ENCODE results near the gene SCNN1G. TPM values are rescaled to one million over a fixed set of nuclear protein-coding genes. Genes with fewer than 3 reads are reported as not detected.
A peak's percentile ranks its signal among the peaks of the same experiment; 100 is the strongest.

The SCNN1G gene
- total RNA-seq, 1 donor from 2014 or later = not detected

- H3K4me1 ChIP-seq = no peaks in the 10 kb centered on the region
- no peaks in the 10 kb centered on the region for H3K79me2 ChIP-seq (ENCODE audit: low read depth)
- no peaks in the 10 kb centered on the region for H3K36me3 Mint-ChIP-seq
- no peaks in the 10 kb centered on the region for H3K9me3 Mint-ChIP-seq
- no peak overlapping the region for H3K4me3 Mint-ChIP-seq
- no peak overlapping the region for H3K4me3 ChIP-seq
- no peak for TF ChIP-seq EZH2 (IDR thresholded peaks at IDR 0.05)
- TF ChIP-seq CTCF (IDR thresholded peaks at IDR 0.05) = peak; percentile 54
- no peak for TF ChIP-seq EZH2phosphoT487 (IDR thresholded peaks at IDR 0.05)
- no peak overlapping the region for H3K4me2 ChIP-seq
- no peak overlapping the region for H3K27ac ChIP-seq
- H2AFZ ChIP-seq (replicated peaks) = peak overlapping the region; percentile 30
- H3K27ac Mint-ChIP-seq = no peak overlapping the region
- H3K27me3 Mint-ChIP-seq (ENCODE audit: insufficient read depth, low read depth) = peaks cover 7% of the 10 kb centered on the region
- peaks cover 12% of the 10 kb centered on the region for H3K27me3 ChIP-seq
- H3K9me3 ChIP-seq (ENCODE audit: low read depth) = no peaks in the 10 kb centered on the region
- no peaks in the 10 kb centered on the region for H4K20me1 ChIP-seq (ENCODE audit: low read depth)
- DNase-seq (ENCODE audit: low spot score) = peak; percentile 45
- H3K4me1 Mint-ChIP-seq = no peaks in the 10 kb centered on the region
- no peaks in the 10 kb centered on the region for H3K36me3 ChIP-seq
- H3K9ac ChIP-seq = no peak overlapping the region
- H3F3A ChIP-seq (ENCODE audit: low read depth) = no peaks in the 10 kb centered on the region
Observed at GRCh38 chr16:23155445-23156049, 27.0 kb upstream of the SCNN1G start.

GRCh38 chr16:23156110-23156509 is 26.4 kb upstream of the SCNN1G start:
- H3K4me2 ChIP-seq = no peak overlapping the region

GRCh38 chr16:23156946-23157460 is 25.5 kb upstream of the SCNN1G start:
- no peak overlapping the region for H3K4me2 ChIP-seq
- no peaks in the 10 kb centered on the region for H3K27me3 ChIP-seq
- H3K9ac ChIP-seq = no peak overlapping the region
- H3K4me1 ChIP-seq = no peaks in the 10 kb centered on the region
- no peaks in the 10 kb centered on the region for H3F3A ChIP-seq (ENCODE audit: low read depth)
- H4K20me1 ChIP-seq (ENCODE audit: low read depth) = no peaks in the 10 kb centered on the region
- DNase-seq (ENCODE audit: low spot score) = no peak
- no peak for TF ChIP-seq EZH2 (IDR thresholded peaks at IDR 0.05)
- no peak for TF ChIP-seq CTCF (IDR thresholded peaks at IDR 0.05)
- no peak for TF ChIP-seq EZH2phosphoT487 (IDR thresholded peaks at IDR 0.05)
- Mint-ChIP-seq H3K27ac (no peak overlapping the region), H3K4me3 (no peak overlapping the region), H3K27me3 (ENCODE audit: insufficient read depth, low read depth) (peaks cover 9% of the 10 kb centered on the region), H3K9me3 (no peaks in the 10 kb centered on the region), H3K4me1 (no peaks in the 10 kb centered on the region), H3K36me3 (no peaks in the 10 kb centered on the region)
- H2AFZ ChIP-seq (replicated peaks) = no peak overlapping the region
- H3K36me3 ChIP-seq = no peaks in the 10 kb centered on the region
- no peak overlapping the region for H3K27ac ChIP-seq
- no peak overlapping the region for H3K4me3 ChIP-seq
- no peaks in the 10 kb centered on the region for H3K9me3 ChIP-seq (ENCODE audit: low read depth)
- no peaks in the 10 kb centered on the region for H3K79me2 ChIP-seq (ENCODE audit: low read depth)

More at GRCh38 chr16:23156110-23156509, 26.4 kb upstream of the SCNN1G start:
- Histone ChIP-seq H3K9ac (no peak overlapping the region), H3K4me3 (no peak overlapping the region), H2AFZ (replicated peaks) (no peak overlapping the region), H3F3A (ENCODE audit: low read depth) (no peaks in the 10 kb centered on the region), H3K4me1 (no peaks in the 10 kb centered on the region), H3K27ac (no peak overlapping the region), H3K27me3 (peaks cover 7% of the 10 kb centered on the region), H3K9me3 (ENCODE audit: low read depth) (no peaks in the 10 kb centered on the region), H4K20me1 (ENCODE audit: low read depth) (no peaks in the 10 kb centered on the region), H3K36me3 (no peaks in the 10 kb centered on the region), H3K79me2 (ENCODE audit: low read depth) (no peaks in the 10 kb centered on the region)
- no peak overlapping the region for H3K27ac Mint-ChIP-seq
- no peaks in the 10 kb centered on the region for H3K36me3 Mint-ChIP-seq
- no peaks in the 10 kb centered on the region for H3K4me1 Mint-ChIP-seq
- no peak overlapping the region for H3K4me3 Mint-ChIP-seq
- no peak for DNase-seq (ENCODE audit: low spot score)
- TF ChIP-seq EZH2phosphoT487 (IDR thresholded peaks at IDR 0.05) (no peak), CTCF (IDR thresholded peaks at IDR 0.05) (no peak), EZH2 (IDR thresholded peaks at IDR 0.05) (no peak)
- H3K9me3 Mint-ChIP-seq = no peaks in the 10 kb centered on the region
- peaks cover 9% of the 10 kb centered on the region for H3K27me3 Mint-ChIP-seq (ENCODE audit: insufficient read depth, low read depth)

Data from neural progenitor cell (in vitro differentiated cells).